Measurements from ENCODE around the gene PARG.
"Not testable (repeated sequence)": the region's sequence is repeated elsewhere in the genome, so short reads cannot be mapped to it uniquely, and the experiment has no call there.

GRCh38 chr10:49972094-49972493, 30.3 kb upstream of the PARG start:
- TF ChIP-seq CTCF (conservative IDR thresholded peaks at IDR 0.05; ENCODE audit: low read depth, low read length); EZH2 (IDR thresholded peaks at IDR 0.05; ENCODE audit: borderline replicate concordance, low read depth, low read length, poor library complexity, severe bottlenecking): not testable (repeated sequence)

Measured in A673 (cell line).